Peyer's patch (tissue), 4 donors: ENCODE results near the gene PTPRR. TPM values are rescaled to one million over a fixed set of nuclear protein-coding genes. Genes with fewer than 3 reads are reported as not detected.

Experiments
- DNase-seq, 3 donors: peaks; one replicate each; pipeline ENCODE4 v3.0.0-alpha.2; 2017 to 2019
- H3K27ac ChIP-seq, 4 donors: fragments of 200-600 bp; sonication (generic); one replicate each; pipeline ENCODE4 v1.5.1; 2016 to 2019
- H3K27me3 ChIP-seq, 2 donors: fragments of 200-600 bp; sonication (generic); one replicate each; pipeline ENCODE4 v1.5.1; 2019
- H3K36me3 ChIP-seq, 3 donors: fragments of 200-600 bp; sonication (generic); one replicate each; pipeline ENCODE4 v1.5.1; 2016 to 2019
- H3K4me1 ChIP-seq, 4 donors: fragments of 200-600 bp; sonication (generic); one replicate each; pipeline ENCODE4 v1.5.1; 2016 to 2019
- H3K4me3 ChIP-seq, 4 donors: fragments of 200-600 bp; sonication (generic); 1 replicate in 3 of 4; 2 replicates in 1 of 4; pipeline ENCODE4 v1.5.1; 2016 to 2019; ENCODE audit warnings: mild to moderate bottlenecking in 1 of 4
- H3K9me3 ChIP-seq, 4 donors: fragments of 200-600 bp; sonication (generic); one replicate each; pipeline ENCODE4 v1.5.1; 2016 to 2019; ENCODE audit warnings: mild to moderate bottlenecking in 1 of 4
- CTCF ChIP-seq, 6 experiments: fragments of 450-650 bp in 4 of 6; fragments of 200-600 bp in 2 of 6; sonication (generic) in 1 of 6; IDR thresholded peaks; one replicate each; pipeline ENCODE4 v1.5.1; 2017 to 2019; ENCODE audit warnings: antibody characterized with exemption in 6 of 6, mild to moderate bottlenecking in 3 of 6, moderate library complexity in 1 of 6
- POLR2A ChIP-seq, 2 donors: fragments of 450-650 bp; IDR thresholded peaks; one replicate each; pipeline ENCODE4 v1.5.1; 2017; ENCODE audit warnings: antibody characterized with exemption in 2 of 2, mild to moderate bottlenecking in 2 of 2, moderate library complexity in 2 of 2
- total RNA-seq, 4 donors: library from RNA; depleted of rRNA; stranded (reverse); fragments of >200 nt; gene quantifications; one replicate each; pipeline ENCODE4 v1.1.0, GENCODE V29; 2016

Gene PTPRR
- total RNA-seq, 4 donors from 2014 or later: 17.5 to 30.3 (median 20.2) TPM; not detected in 1

GRCh38 chr12:70667253-70667652 is 253.3 kb downstream of the PTPRR start:
- no peak overlapping the region for H3K27ac ChIP-seq
- DNase-seq: no peak
- no peak overlapping the region for H3K4me3 ChIP-seq
- no peak for TF ChIP-seq POLR2A (IDR thresholded peaks at IDR 0.05)
- TF ChIP-seq CTCF (IDR thresholded peaks at IDR 0.05): no peak
- H3K4me1 ChIP-seq: no peaks in the 10 kb centered on the region
- no peaks in the 10 kb centered on the region for H3K36me3 ChIP-seq
- H3K9me3 ChIP-seq: no peaks in the 10 kb centered on the region
- no peaks in the 10 kb centered on the region for H3K27me3 ChIP-seq

DNA sequence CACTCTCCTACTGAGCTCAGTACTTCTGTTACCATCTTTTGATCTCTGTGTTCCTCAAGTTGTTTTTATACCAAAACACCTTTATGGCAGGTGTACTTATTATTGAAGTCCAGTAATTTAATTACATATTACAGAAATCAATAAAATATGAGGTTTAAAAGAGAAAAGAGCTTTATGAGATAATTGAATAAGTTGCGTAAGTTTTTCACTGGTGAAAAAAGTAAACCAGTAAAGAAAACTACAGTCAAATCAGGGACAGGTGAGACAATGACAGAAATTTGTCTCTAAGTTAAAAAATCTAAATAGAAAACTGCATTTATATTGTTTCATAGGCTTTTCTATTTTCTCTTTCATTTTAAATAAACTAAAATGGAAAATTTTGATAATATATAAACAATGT is 254.2 kb downstream of the PTPRR start:
- TF ChIP-seq CTCF (IDR thresholded peaks at IDR 0.05) (no peak), POLR2A (IDR thresholded peaks at IDR 0.05) (no peak)
- no peaks in the 10 kb centered on the region for H3K27me3 ChIP-seq

DNA sequence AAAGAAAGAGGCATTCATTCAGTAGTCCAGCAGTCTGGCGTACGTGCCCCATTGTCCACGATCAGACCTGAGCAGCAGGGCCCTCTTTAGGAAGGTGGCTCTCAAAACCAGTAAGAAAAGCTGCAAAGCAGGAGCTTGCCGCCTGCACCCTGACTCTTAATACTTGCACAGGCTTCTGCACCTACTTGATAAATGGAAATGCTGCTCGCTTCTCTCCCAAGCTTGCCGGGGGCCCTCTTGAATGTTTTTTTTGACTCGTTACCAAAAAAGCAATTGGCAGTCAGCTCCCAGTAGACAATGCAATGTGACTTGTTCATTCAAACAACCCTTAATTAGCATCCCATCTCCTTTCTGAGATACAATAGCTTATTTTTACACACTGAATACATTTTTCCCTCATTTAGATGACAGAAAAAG is 256.1 kb downstream of the PTPRR start:
- DNase-seq: no peak
- no peak for TF ChIP-seq POLR2A (IDR thresholded peaks at IDR 0.05)
- TF ChIP-seq CTCF (IDR thresholded peaks at IDR 0.05): no peak

More for the DNA sequence above, 254.2 kb downstream of the PTPRR start:
- DNase-seq: no peak
- Histone ChIP-seq H3K27ac (no peak overlapping the region), H3K4me1 (no peaks in the 10 kb centered on the region), H3K36me3 (no peaks in the 10 kb centered on the region), H3K4me3 (no peak overlapping the region), H3K9me3 (no peaks in the 10 kb centered on the region)

GRCh38 chr12:70663838-70664237 is 256.7 kb downstream of the PTPRR start:
- H3K36me3 ChIP-seq: no peaks in the 10 kb centered on the region
- H3K27me3 ChIP-seq: no peaks in the 10 kb centered on the region
- no peaks in the 10 kb centered on the region for H3K4me1 ChIP-seq
- H3K4me3 ChIP-seq: no peak overlapping the region
- DNase-seq: no peak
- H3K9me3 ChIP-seq: no peaks in the 10 kb centered on the region
- TF ChIP-seq POLR2A (IDR thresholded peaks at IDR 0.05) (no peak), CTCF (IDR thresholded peaks at IDR 0.05) (no peak)
- H3K27ac ChIP-seq: no peak overlapping the region

More for the DNA sequence above, 256.1 kb downstream of the PTPRR start:
- Histone ChIP-seq H3K4me1 (no peaks in the 10 kb centered on the region), H3K27ac (no peak overlapping the region), H3K27me3 (no peaks in the 10 kb centered on the region), H3K9me3 (no peaks in the 10 kb centered on the region), H3K36me3 (no peaks in the 10 kb centered on the region), H3K4me3 (no peak overlapping the region)

- no peak for TF ChIP-seq CTCF (IDR thresholded peaks at IDR 0.05)
- TF ChIP-seq POLR2A (IDR thresholded peaks at IDR 0.05): no peak
- Histone ChIP-seq H3K27me3 (no peaks in the 10 kb centered on the region), H3K36me3 (no peaks in the 10 kb centered on the region), H3K4me1 (no peaks in the 10 kb centered on the region), H3K4me3 (no peak overlapping the region), H3K9me3 (no peaks in the 10 kb centered on the region), H3K27ac (no peak overlapping the region)
- DNase-seq: no peak
Measured at GRCh38 chr12:70661466-70662161, 258.9 kb downstream of the PTPRR start.
